Gastrocnemius medialis (tissue), 4 donors: Measurements from ENCODE around the gene CFB. TPM values are rescaled to one million over a fixed set of nuclear protein-coding genes. Genes with fewer than 3 reads are reported as not detected.

ENCODE experiments used
- ATAC-seq, 2 donors: fragments of 150-250 bp; one replicate each; pipeline ENCODE4 v1.9.1; 2016
- DNase-seq, 2 donors: peaks; one replicate each; pipeline ENCODE4 v3.0.0-alpha.2; 2019
- H3K27ac ChIP-seq, 4 donors: fragments of 200-600 bp; sonication (generic); 1 replicate in 1 of 4; 2 replicates in 3 of 4; pipeline ENCODE4 v1.5.1; 2016 to 2018; ENCODE audit warnings: mild to moderate bottlenecking in 2 of 4, moderate library complexity in 1 of 4
- H3K27me3 ChIP-seq, 3 donors: fragments of 200-600 bp; sonication (generic) in 2 of 3; 1 replicate in 1 of 3; 2 replicates in 2 of 3; pipeline versions ENCODE4 v1.5.1 to v1.6.0; 2016 to 2019; ENCODE audit warnings: mild to moderate bottlenecking in 1 of 3, moderate library complexity in 1 of 3
- H3K36me3 ChIP-seq, 2 donors: fragments of 200-600 bp; sonication (generic) in 1 of 2; one replicate each; pipeline ENCODE4 v1.5.1; 2017 to 2018
- H3K4me1 ChIP-seq, 2 donors: fragments of 200-600 bp; sonication (generic) in 1 of 2; one replicate each; pipeline ENCODE4 v1.5.1; 2016 to 2017; ENCODE audit warnings: mild to moderate bottlenecking in 2 of 2
- H3K4me3 ChIP-seq, 4 donors: fragments of 200-600 bp; sonication (generic) in 3 of 4; 1 replicate in 1 of 4; 2 replicates in 3 of 4; pipeline ENCODE4 v1.5.1; 2016 to 2019; ENCODE audit warnings: mild to moderate bottlenecking in 2 of 4
- H3K9me3 ChIP-seq, 3 donors: fragments of 200-600 bp; sonication (generic) in 2 of 3; 1 replicate in 1 of 3; 2 replicates in 2 of 3; pipeline ENCODE4 v1.5.1; 2016 to 2019
- POLR2A ChIP-seq, 2 donors: fragments of 450-650 bp; IDR thresholded peaks; one replicate each; pipeline ENCODE4 v1.6.1; 2017; ENCODE audit warnings: antibody characterized with exemption in 2 of 2, mild to moderate bottlenecking in 2 of 2, moderate library complexity in 2 of 2
- in situ Hi-C, 4 donors: fragments of 200-750 bp; cut with MboI; loops; one replicate each; pipeline versions ENCODE4 v1.15.0 to v1.8.0; 2017; ENCODE audit warnings: low sequenced_read_pairs in 4 of 4
- intact Hi-C: fragments of 100-400 bp; cut with DNase I; formaldehyde crosslinking; loops from one replicate; pipeline ENCODE4 v1.15.1; 2023; ENCODE audit warnings: low total_unique reads
- total RNA-seq, 4 donors: library from RNA; depleted of rRNA; stranded (reverse); fragments of >200 nt; gene quantifications; one replicate each; pipeline versions ENCODE4 v1.1.0 to v1.2.3, GENCODE V29; 2016
- TF ChIP-seq, protein P1 (sequence below), 5 experiments: fragments of 450-650 bp in 3 of 5; fragments of 200-600 bp in 2 of 5; sonication (generic) in 2 of 5; IDR thresholded peaks in 4 of 5; conservative IDR thresholded peaks in 1 of 5; 1 replicate in 4 of 5; 2 replicates in 1 of 5; pipeline ENCODE4 v1.5.1; 2016 to 2019; ENCODE audit warnings: antibody characterized with exemption in 5 of 5, mild to moderate bottlenecking in 3 of 5, moderate library complexity in 3 of 5

CFB gene
- total RNA-seq, 4 donors from 2014 or later: 1.0 to 13.8 (median 6.1) TPM

GRCh38 chr6:31966997-31967925 is 21.4 kb downstream of the CFB start:
- intact Hi-C loops (no loop called here), in situ Hi-C loops (loop anchor here (25.0 kb wide), 6 partner anchors 95 to 995 kb away; partner anchors contain the start of genes AGER (in 1 of the 4), AGPAT1 (in 1 of the 4), APOM (in 1 of the 4) and ATF6B (in 1 of the 4))
- ATAC-seq: no peak
- DNase-seq: no peak
- TF ChIP-seq POLR2A (IDR thresholded peaks at IDR 0.05): no peak
- TF ChIP-seq, protein P1, sequence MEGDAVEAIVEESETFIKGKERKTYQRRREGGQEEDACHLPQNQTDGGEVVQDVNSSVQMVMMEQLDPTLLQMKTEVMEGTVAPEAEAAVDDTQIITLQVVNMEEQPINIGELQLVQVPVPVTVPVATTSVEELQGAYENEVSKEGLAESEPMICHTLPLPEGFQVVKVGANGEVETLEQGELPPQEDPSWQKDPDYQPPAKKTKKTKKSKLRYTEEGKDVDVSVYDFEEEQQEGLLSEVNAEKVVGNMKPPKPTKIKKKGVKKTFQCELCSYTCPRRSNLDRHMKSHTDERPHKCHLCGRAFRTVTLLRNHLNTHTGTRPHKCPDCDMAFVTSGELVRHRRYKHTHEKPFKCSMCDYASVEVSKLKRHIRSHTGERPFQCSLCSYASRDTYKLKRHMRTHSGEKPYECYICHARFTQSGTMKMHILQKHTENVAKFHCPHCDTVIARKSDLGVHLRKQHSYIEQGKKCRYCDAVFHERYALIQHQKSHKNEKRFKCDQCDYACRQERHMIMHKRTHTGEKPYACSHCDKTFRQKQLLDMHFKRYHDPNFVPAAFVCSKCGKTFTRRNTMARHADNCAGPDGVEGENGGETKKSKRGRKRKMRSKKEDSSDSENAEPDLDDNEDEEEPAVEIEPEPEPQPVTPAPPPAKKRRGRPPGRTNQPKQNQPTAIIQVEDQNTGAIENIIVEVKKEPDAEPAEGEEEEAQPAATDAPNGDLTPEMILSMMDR (IDR thresholded peaks at IDR 0.05 in 4 of 5, conservative IDR thresholded peaks at IDR 0.05 in 1 of 5): no peak
- H3K9me3 ChIP-seq: no peaks in the 10 kb centered on the region
- H3K36me3 ChIP-seq: peaks cover 0 to 61% of the 10 kb centered on the region in 2 donors
- no peaks in the 10 kb centered on the region for H3K27me3 ChIP-seq
- no peak overlapping the region for H3K27ac ChIP-seq
- H3K4me3 ChIP-seq: no peak overlapping the region
- H3K4me1 ChIP-seq: peaks cover 14 to 15% of the 10 kb centered on the region in 2 donors

DNA sequence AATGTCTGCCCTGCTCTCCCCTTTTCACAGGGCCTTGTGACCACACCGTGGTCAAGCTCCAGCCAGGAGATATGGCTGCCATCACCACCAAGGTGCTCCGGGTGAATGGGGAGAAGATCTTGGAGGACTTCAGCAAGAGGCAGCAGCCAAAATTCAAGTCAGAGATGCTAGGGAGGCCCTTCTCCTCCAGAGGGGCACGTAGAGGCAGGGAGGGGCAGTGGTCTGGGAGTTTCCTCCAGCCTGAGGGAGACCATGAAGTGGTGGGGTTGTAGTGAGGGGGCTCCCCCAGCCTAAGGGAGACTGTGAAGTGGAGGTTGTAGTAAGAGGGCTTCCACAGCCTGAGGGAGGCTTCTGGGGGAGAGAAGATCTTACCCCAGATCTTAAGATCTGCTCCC is 22.0 kb downstream of the CFB start:
- no peaks in the 10 kb centered on the region for H3K27me3 ChIP-seq
- no peak for TF ChIP-seq POLR2A (IDR thresholded peaks at IDR 0.05)
- TF ChIP-seq, protein P1 (IDR thresholded peaks at IDR 0.05 in 4 of 5, conservative IDR thresholded peaks at IDR 0.05 in 1 of 5): no peak
- H3K9me3 ChIP-seq: no peaks in the 10 kb centered on the region
- peaks cover 0 to 55% of the 10 kb centered on the region in 2 donors for H3K36me3 ChIP-seq
- in situ Hi-C loops (loop anchor here (25.0 kb wide), 6 partner anchors 94 to 994 kb away; partner anchors contain the start of genes AGER (in 1 of the 4), AGPAT1 (in 1 of the 4), APOM (in 1 of the 4) and ATF6B (in 1 of the 4)), intact Hi-C loops (no loop called here)
- H3K4me1 ChIP-seq: peaks cover 17 to 19% of the 10 kb centered on the region in 2 donors
- DNase-seq (no peak), ATAC-seq (no peak)
- H3K4me3 ChIP-seq: no peak overlapping the region
- H3K27ac ChIP-seq: no peak overlapping the region

- no peak overlapping the region for H3K27ac ChIP-seq
- peaks cover 0 to 51% of the 10 kb centered on the region in 2 donors for H3K36me3 ChIP-seq
- H3K4me1 ChIP-seq: peaks cover 21 to 23% of the 10 kb centered on the region in 2 donors
- DNase-seq (no peak), ATAC-seq (no peak)
- no peaks in the 10 kb centered on the region for H3K27me3 ChIP-seq
- in situ Hi-C loops (loop anchor here (25.0 kb wide), 6 partner anchors 94 to 994 kb away; partner anchors contain the start of genes AGER (in 1 of the 4), AGPAT1 (in 1 of the 4), APOM (in 1 of the 4) and ATF6B (in 1 of the 4)), intact Hi-C loops (no loop called here)
- TF ChIP-seq POLR2A (IDR thresholded peaks at IDR 0.05): no peak
- TF ChIP-seq, protein P1 (IDR thresholded peaks at IDR 0.05 in 4 of 5, conservative IDR thresholded peaks at IDR 0.05 in 1 of 5): no peak
- no peak overlapping the region for H3K4me3 ChIP-seq
- H3K9me3 ChIP-seq: no peaks in the 10 kb centered on the region
These were observed 22.4 kb downstream of the CFB start for GRCh38 chr6:31968326-31968725.

GRCh38 chr6:31968791-31969711 is 23.2 kb downstream of the CFB start:
- H3K4me3 ChIP-seq: no peak overlapping the region
- no peaks in the 10 kb centered on the region for H3K27me3 ChIP-seq
- in situ Hi-C loops (loop anchor here (25.0 kb wide), 6 partner anchors 93 to 993 kb away; partner anchors contain the start of genes AGER (in 1 of the 4), AGPAT1 (in 1 of the 4), APOM (in 1 of the 4) and ATF6B (in 1 of the 4)), intact Hi-C loops (no loop called here)
- no peak for ATAC-seq
- DNase-seq: no peak
- TF ChIP-seq POLR2A (IDR thresholded peaks at IDR 0.05): no peak
- TF ChIP-seq, protein P1 (IDR thresholded peaks at IDR 0.05 in 4 of 5, conservative IDR thresholded peaks at IDR 0.05 in 1 of 5): no peak
- peaks cover 23 to 29% of the 10 kb centered on the region in 2 donors for H3K4me1 ChIP-seq
- peaks cover 0 to 44% of the 10 kb centered on the region in 2 donors for H3K36me3 ChIP-seq
- H3K27ac ChIP-seq: no peak overlapping the region
- H3K9me3 ChIP-seq: no peaks in the 10 kb centered on the region
